NCI-H446 (cell line): ENCODE results near the gene SDHAF3.

Experiments
- DNase-seq, 2 experiments: peaks; one replicate each; lab custom pipeline; 2025; lab: John Stamatoyannopoulos, UW

Gene SDHAF3

DNA sequence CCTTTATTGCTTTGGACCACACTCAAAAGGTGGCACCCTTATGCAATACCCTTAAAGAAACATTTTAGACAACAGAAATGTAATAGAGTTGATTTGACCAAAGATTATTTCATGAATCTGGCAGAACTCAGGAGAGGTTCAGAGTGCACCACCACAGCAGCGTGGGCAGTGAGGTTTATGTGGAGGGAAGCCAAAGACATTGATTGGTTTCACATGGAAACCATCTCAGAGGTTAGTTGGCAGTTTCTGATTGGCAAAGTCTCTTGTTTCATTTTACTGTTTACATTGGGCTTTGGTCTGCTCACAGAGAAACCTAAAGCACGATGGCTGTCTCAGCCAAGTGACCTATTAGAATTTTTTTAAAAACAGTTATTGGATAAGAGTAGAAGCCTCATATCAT lies 101.3 kb downstream of the SDHAF3 start:
- no peak for DNase-seq

DNA sequence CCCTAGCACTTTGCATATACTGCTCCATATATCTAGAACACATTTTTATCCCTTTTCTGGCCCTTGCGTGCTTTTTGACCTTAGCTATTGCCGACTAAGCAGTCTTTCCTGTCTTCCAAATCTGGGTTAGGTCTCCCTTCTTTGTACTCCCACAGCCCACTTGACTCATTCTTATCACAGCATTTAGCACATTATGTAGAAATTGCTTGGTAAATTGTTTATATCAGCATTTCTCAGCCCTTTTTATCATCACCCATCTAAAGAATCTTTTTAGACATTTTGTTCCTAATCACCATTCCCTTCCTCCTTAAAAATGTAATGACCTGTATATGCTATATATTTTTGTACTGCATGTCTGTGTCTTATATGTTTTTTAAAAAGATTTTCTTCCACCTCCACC lies 101.7 kb downstream of the SDHAF3 start:
- no peak for DNase-seq

DNA sequence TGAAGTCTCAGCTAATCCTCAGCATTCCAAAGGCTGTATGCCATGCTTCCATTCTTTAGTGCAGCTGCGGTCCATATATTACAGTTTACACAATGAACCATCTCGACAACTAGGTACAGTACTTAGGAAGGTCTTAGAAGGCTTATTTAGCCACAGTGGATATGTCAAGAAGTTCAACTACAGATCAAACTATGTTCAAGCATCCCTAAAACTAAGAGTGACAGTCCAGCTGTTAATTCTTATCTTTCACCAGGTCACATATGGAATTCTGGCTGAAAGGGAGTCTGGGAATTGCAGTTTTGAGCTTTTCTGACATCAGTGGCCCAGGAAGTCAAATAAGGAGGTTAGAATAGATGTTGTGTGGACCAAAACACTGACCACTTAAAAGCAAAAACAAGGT lies 106.8 kb downstream of the SDHAF3 start:
- no peak for DNase-seq

DNA sequence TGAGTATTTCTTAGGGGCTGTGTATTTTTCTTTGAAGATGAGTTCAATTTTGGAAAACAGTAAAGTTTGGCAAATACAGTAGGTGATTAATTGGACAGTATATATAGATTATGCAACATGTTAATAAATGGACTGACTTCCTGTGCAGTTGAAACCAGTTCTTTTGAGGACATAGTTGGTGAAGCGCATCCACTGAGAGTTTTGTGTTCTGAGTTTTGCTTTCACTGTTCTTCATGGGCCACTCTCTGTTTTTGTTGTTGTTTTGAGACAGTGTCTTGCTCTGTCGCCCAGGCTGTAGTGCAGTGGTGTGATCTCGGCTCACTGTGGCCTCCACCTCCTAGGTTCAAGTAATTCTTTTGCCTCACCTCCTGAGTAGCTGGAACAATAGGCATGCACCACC lies 109.0 kb downstream of the SDHAF3 start:
- DNase-seq: no peak
